Activated naive CD8-positive, alpha-beta T cell (primary cell): ENCODE measurements around the gene HNMT.
"Not testable (repeated sequence)": the region's sequence is repeated elsewhere in the genome, so short reads cannot be mapped to it uniquely, and the experiment has no call there.

Source experiments
- H3K27ac Mint-ChIP-seq: one replicate; pipeline ENCODE4 v1.8.0; 2021; ENCODE audit warnings: mixed read lengths
- H3K27me3 Mint-ChIP-seq: one replicate; pipeline ENCODE4 v1.8.0; 2021; ENCODE audit warnings: mixed read lengths
- H3K36me3 Mint-ChIP-seq: one replicate; pipeline ENCODE4 v1.8.0; 2021; ENCODE audit warnings: mixed read lengths
- H3K4me1 Mint-ChIP-seq: one replicate; pipeline ENCODE4 v1.8.0; 2021; ENCODE audit warnings: low read depth, mixed read lengths
- H3K4me3 Mint-ChIP-seq: one replicate; pipeline ENCODE4 v1.8.0; 2021; ENCODE audit warnings: mild to moderate bottlenecking, mixed read lengths
- H3K9me3 Mint-ChIP-seq: one replicate; pipeline ENCODE4 v1.8.0; 2021; ENCODE audit warnings: low read depth, mixed read lengths

HNMT gene

GRCh38 chr2:137964066-137964858, at the start of gene HNMT:
HNMT (plus strand) TSS chr2:137964473; CDS start chr2:137964492, 19 bp downstream.
- no peaks in the 10 kb centered on the region for H3K36me3 Mint-ChIP-seq
- H3K27ac Mint-ChIP-seq, result no peak within 1 kb of the TSS
- H3K4me3 Mint-ChIP-seq, result no peak within 1 kb of the TSS
- H3K4me1 Mint-ChIP-seq, result no peaks in the 10 kb centered on the region
- no peaks in the 10 kb centered on the region for H3K9me3 Mint-ChIP-seq
- H3K27me3 Mint-ChIP-seq, result peaks cover 1% of the 10 kb centered on the region

- H3K27me3 Mint-ChIP-seq, result peaks cover 3% of the 10 kb centered on the region
- no peak overlapping the region for H3K4me3 Mint-ChIP-seq
- H3K9me3 Mint-ChIP-seq, result no peaks in the 10 kb centered on the region
- H3K27ac Mint-ChIP-seq, result no peak overlapping the region
- no peaks in the 10 kb centered on the region for H3K4me1 Mint-ChIP-seq
- no peaks in the 10 kb centered on the region for H3K36me3 Mint-ChIP-seq
These were observed 43.0 kb upstream of the HNMT start for GRCh38 chr2:137921105-137921880.

- H3K4me3 Mint-ChIP-seq, H3K4me1 Mint-ChIP-seq, H3K27ac Mint-ChIP-seq, H3K27me3 Mint-ChIP-seq, H3K36me3 Mint-ChIP-seq, H3K9me3 Mint-ChIP-seq: not testable (repeated sequence)
These were observed 42.1 kb upstream of the HNMT start for GRCh38 chr2:137922171-137922570.

- Mint-ChIP-seq H3K4me1 (no peaks in the 10 kb centered on the region), H3K27me3 (peaks cover 3% of the 10 kb centered on the region), H3K27ac (no peak overlapping the region), H3K36me3 (no peaks in the 10 kb centered on the region), H3K9me3 (no peaks in the 10 kb centered on the region), H3K4me3 (no peak overlapping the region)
These were observed 40.3 kb upstream of the HNMT start for GRCh38 chr2:137924019-137924418.

- no peaks in the 10 kb centered on the region for H3K27me3 Mint-ChIP-seq
- no peak overlapping the region for H3K4me3 Mint-ChIP-seq
- no peaks in the 10 kb centered on the region for H3K36me3 Mint-ChIP-seq
- no peaks in the 10 kb centered on the region for H3K4me1 Mint-ChIP-seq
- H3K9me3 Mint-ChIP-seq, result no peaks in the 10 kb centered on the region
- no peak overlapping the region for H3K27ac Mint-ChIP-seq
These were observed 38.7 kb upstream of the HNMT start for GRCh38 chr2:137925599-137925998.

- H3K4me3 Mint-ChIP-seq, result no peak overlapping the region
- no peak overlapping the region for H3K27ac Mint-ChIP-seq
- H3K27me3 Mint-ChIP-seq, result no peaks in the 10 kb centered on the region
- H3K9me3 Mint-ChIP-seq, result no peaks in the 10 kb centered on the region
- no peaks in the 10 kb centered on the region for H3K36me3 Mint-ChIP-seq
- no peaks in the 10 kb centered on the region for H3K4me1 Mint-ChIP-seq
These were observed 36.4 kb upstream of the HNMT start for GRCh38 chr2:137927846-137928245.

GRCh38 chr2:137928547-137929518, 35.4 kb upstream of the HNMT start:
- H3K4me3 Mint-ChIP-seq, result no peak overlapping the region
- no peaks in the 10 kb centered on the region for H3K9me3 Mint-ChIP-seq
- H3K27ac Mint-ChIP-seq, result no peak overlapping the region
- no peaks in the 10 kb centered on the region for H3K4me1 Mint-ChIP-seq
- H3K36me3 Mint-ChIP-seq, result no peaks in the 10 kb centered on the region
- no peaks in the 10 kb centered on the region for H3K27me3 Mint-ChIP-seq

- H3K4me1 Mint-ChIP-seq, result no peaks in the 10 kb centered on the region
- no peaks in the 10 kb centered on the region for H3K36me3 Mint-ChIP-seq
- H3K27ac Mint-ChIP-seq, result no peak overlapping the region
- no peak overlapping the region for H3K4me3 Mint-ChIP-seq
- H3K27me3 Mint-ChIP-seq, result no peaks in the 10 kb centered on the region
- H3K9me3 Mint-ChIP-seq, result no peaks in the 10 kb centered on the region
These were observed 34.8 kb upstream of the HNMT start for GRCh38 chr2:137929519-137929916.

- no peak overlapping the region for H3K27ac Mint-ChIP-seq
- H3K36me3 Mint-ChIP-seq, result no peaks in the 10 kb centered on the region
- no peaks in the 10 kb centered on the region for H3K4me1 Mint-ChIP-seq
- no peaks in the 10 kb centered on the region for H3K27me3 Mint-ChIP-seq
- no peak overlapping the region for H3K4me3 Mint-ChIP-seq
- no peaks in the 10 kb centered on the region for H3K9me3 Mint-ChIP-seq
These were observed 34.1 kb upstream of the HNMT start for GRCh38 chr2:137930146-137930545.

- H3K27ac Mint-ChIP-seq, result no peak overlapping the region
- H3K27me3 Mint-ChIP-seq, result peaks cover 4% of the 10 kb centered on the region
- H3K4me1 Mint-ChIP-seq, result no peaks in the 10 kb centered on the region
- no peaks in the 10 kb centered on the region for H3K9me3 Mint-ChIP-seq
- H3K4me3 Mint-ChIP-seq, result no peak overlapping the region
- no peaks in the 10 kb centered on the region for H3K36me3 Mint-ChIP-seq
These were observed 28.7 kb upstream of the HNMT start for GRCh38 chr2:137935591-137935990.

- H3K36me3 Mint-ChIP-seq, result no peaks in the 10 kb centered on the region
- no peaks in the 10 kb centered on the region for H3K9me3 Mint-ChIP-seq
- peaks cover 6% of the 10 kb centered on the region for H3K27me3 Mint-ChIP-seq
- H3K4me1 Mint-ChIP-seq, result no peaks in the 10 kb centered on the region
- H3K4me3 Mint-ChIP-seq, result no peak overlapping the region
- no peak overlapping the region for H3K27ac Mint-ChIP-seq
These were observed 27.0 kb upstream of the HNMT start for GRCh38 chr2:137937246-137937645.

- H3K36me3 Mint-ChIP-seq, result no peaks in the 10 kb centered on the region
- no peaks in the 10 kb centered on the region for H3K4me1 Mint-ChIP-seq
- H3K4me3 Mint-ChIP-seq, result no peak overlapping the region
- no peaks in the 10 kb centered on the region for H3K9me3 Mint-ChIP-seq
- no peak overlapping the region for H3K27ac Mint-ChIP-seq
- H3K27me3 Mint-ChIP-seq, result peaks cover 6% of the 10 kb centered on the region
These were observed 26.5 kb upstream of the HNMT start for GRCh38 chr2:137937778-137938177.

- no peak overlapping the region for H3K4me3 Mint-ChIP-seq
- no peak overlapping the region for H3K27ac Mint-ChIP-seq
- H3K9me3 Mint-ChIP-seq, result no peaks in the 10 kb centered on the region
- no peaks in the 10 kb centered on the region for H3K4me1 Mint-ChIP-seq
- no peaks in the 10 kb centered on the region for H3K36me3 Mint-ChIP-seq
- H3K27me3 Mint-ChIP-seq, result peaks cover 6% of the 10 kb centered on the region
These were observed 26.1 kb upstream of the HNMT start for GRCh38 chr2:137938204-137938603.

- H3K4me3 Mint-ChIP-seq, result no peak overlapping the region
- H3K27me3 Mint-ChIP-seq, result peaks cover 6% of the 10 kb centered on the region
- H3K4me1 Mint-ChIP-seq, result no peaks in the 10 kb centered on the region
- H3K27ac Mint-ChIP-seq, result no peak overlapping the region
- no peaks in the 10 kb centered on the region for H3K9me3 Mint-ChIP-seq
- no peaks in the 10 kb centered on the region for H3K36me3 Mint-ChIP-seq
These were observed 25.2 kb upstream of the HNMT start for GRCh38 chr2:137939026-137939425.

- Mint-ChIP-seq H3K36me3 (no peaks in the 10 kb centered on the region), H3K9me3 (no peaks in the 10 kb centered on the region), H3K4me1 (no peaks in the 10 kb centered on the region), H3K4me3 (no peak overlapping the region), H3K27ac (no peak overlapping the region), H3K27me3 (peaks cover 6% of the 10 kb centered on the region)
These were observed 24.1 kb upstream of the HNMT start for GRCh38 chr2:137940154-137940553.
